Mesodermal cell (in vitro differentiated cells): ENCODE measurements around the gene ZNF526.

Experiments used
- H3K27ac ChIP-seq: 2 replicates; pipeline ENCODE4 v1.7.0; 2013; ENCODE audit warnings: mild to moderate bottlenecking, low read depth, low read length, moderate library complexity; ENCODE audit not compliant: severe bottlenecking
- H3K36me3 ChIP-seq: 2 replicates; pipeline ENCODE4 v1.7.1; 2013; ENCODE audit warnings: mild to moderate bottlenecking, low read length, moderate library complexity; ENCODE audit not compliant: control insufficient read depth, insufficient read depth
- H3K4me1 ChIP-seq: one replicate; pipeline ENCODE4 v1.7.1; 2013; ENCODE audit warnings: mild to moderate bottlenecking, low read length; ENCODE audit not compliant: insufficient read depth, control insufficient read depth, poor library complexity, severe bottlenecking
- H3K4me3 ChIP-seq: 2 replicates; pipeline ENCODE4 v1.7.0; 2013; ENCODE audit warnings: low read length, control low read depth, mild to moderate bottlenecking; ENCODE audit not compliant: insufficient read depth, poor library complexity, severe bottlenecking; ENCODE audit errors: extremely low read depth
- H3K9me3 ChIP-seq: 2 replicates; pipeline ENCODE4 v1.7.1; 2013; ENCODE audit warnings: mild to moderate bottlenecking, low read length, moderate library complexity; ENCODE audit not compliant: control insufficient read depth
- WGBS, 2 experiments: methylation state at CpG; one replicate each; pipeline ENCODE4 v1.1.5; 2013; ENCODE audit warnings: missing lambda C conversion rate in 2 of 2; ENCODE audit not compliant: insufficient coverage in 2 of 2; 5-methylcytosine and 5-hydroxymethylcytosine counted together

Gene ZNF526

GRCh38 chr19:42206871-42207755 is 13.0 kb upstream of the ZNF526 start:
- Histone ChIP-seq H3K9me3 (no peaks in the 10 kb centered on the region), H3K4me3 (no peak overlapping the region), H3K4me1 (peaks cover 10% of the 10 kb centered on the region), H3K27ac (no peak overlapping the region), H3K36me3 (peaks cover 82% of the 10 kb centered on the region)
- 94 to 99% methylated on average over 9 to 12 of the region's 14 CpGs for WGBS, 2 experiments

- peaks cover 10% of the 10 kb centered on the region for H3K4me1 ChIP-seq
- no peak overlapping the region for H3K27ac ChIP-seq
- no peaks in the 10 kb centered on the region for H3K9me3 ChIP-seq
- WGBS, 2 experiments = 86 to 94% methylated on average over 5 of the region's 6 CpGs
- no peak overlapping the region for H3K4me3 ChIP-seq
- H3K36me3 ChIP-seq = peaks cover 83% of the 10 kb centered on the region
Observed at GRCh38 chr19:42207767-42208271, 12.3 kb upstream of the ZNF526 start.

GRCh38 chr19:42208612-42209011 is 11.5 kb upstream of the ZNF526 start:
- H3K27ac ChIP-seq = no peak overlapping the region
- 91 to 98% methylated on average over 7 to 8 of the region's 11 CpGs for WGBS, 2 experiments
- peaks cover 10% of the 10 kb centered on the region for H3K4me1 ChIP-seq
- H3K4me3 ChIP-seq = no peak overlapping the region
- no peaks in the 10 kb centered on the region for H3K9me3 ChIP-seq
- peaks cover 85% of the 10 kb centered on the region for H3K36me3 ChIP-seq

- peaks cover 71% of the 10 kb centered on the region for H3K36me3 ChIP-seq
- no peak overlapping the region for H3K27ac ChIP-seq
- no peaks in the 10 kb centered on the region for H3K9me3 ChIP-seq
- WGBS, 2 experiments = 83 to 100% methylated on average over 1 of the region's 1 CpG
- no peak overlapping the region for H3K4me3 ChIP-seq
- peaks cover 10% of the 10 kb centered on the region for H3K4me1 ChIP-seq
Observed at GRCh38 chr19:42212886-42213285, 7.2 kb upstream of the ZNF526 start.

- Histone ChIP-seq H3K4me3 (no peak overlapping the region), H3K36me3 (peaks cover 50% of the 10 kb centered on the region), H3K27ac (no peak overlapping the region), H3K4me1 (peaks cover 9% of the 10 kb centered on the region), H3K9me3 (no peaks in the 10 kb centered on the region)
- 90 to 97% methylated on average over 9 to 10 of the region's 11 CpGs for WGBS, 2 experiments
Observed at GRCh38 chr19:42214810-42215485, 5.2 kb upstream of the ZNF526 start.

- H3K27ac ChIP-seq = peak overlapping the region; percentile 74
- no peaks in the 10 kb centered on the region for H3K9me3 ChIP-seq
- H3K4me1 ChIP-seq = peaks cover 9% of the 10 kb centered on the region
- peak overlapping the region; percentile 98 for H3K4me3 ChIP-seq
- peaks cover 38% of the 10 kb centered on the region for H3K36me3 ChIP-seq
- whole genome bisulfite sequencing, 2 experiments = 1% methylated on average over 53 to 73 of the region's 79 CpGs
Observed at GRCh38 chr19:42216653-42217519, 3.2 kb upstream of the ZNF526 start.

GRCh38 chr19:42217520-42218437 is 2.3 kb upstream of the ZNF526 start, which contains the start of gene DEDD2:
TSS of gene DEDD2 (minus strand) at chr19:42217677. CDS start at chr19:42217007, 670 bp downstream.
- Histone ChIP-seq H3K9me3 (no peaks in the 10 kb centered on the region), H3K27ac (peak within 1 kb of the TSS; percentile 87), H3K36me3 (peaks cover 39% of the 10 kb centered on the region), H3K4me3 (peak within 1 kb of the TSS; percentile 98), H3K4me1 (peaks cover 9% of the 10 kb centered on the region)
- WGBS, 2 experiments = 23 to 25% methylated on average over 48 to 56 of the region's 57 CpGs

- 3 to 4% methylated on average over 5 to 6 of the region's 6 CpGs for whole genome bisulfite sequencing, 2 experiments
- Histone ChIP-seq H3K9me3 (no peaks in the 10 kb centered on the region), H3K36me3 (peaks cover 34% of the 10 kb centered on the region), H3K27ac (peak overlapping the region; percentile 81), H3K4me1 (peaks cover 9% of the 10 kb centered on the region), H3K4me3 (peak overlapping the region; percentile 89)
Observed at GRCh38 chr19:42220751-42221097, 612 bp downstream of the ZNF526 start.

- WGBS, 2 experiments = 97% methylated on average over 33 to 35 of the region's 37 CpGs
- peaks cover 5% of the 10 kb centered on the region for H3K4me1 ChIP-seq
- H3K36me3 ChIP-seq = peaks cover 74% of the 10 kb centered on the region
- no peak overlapping the region for H3K4me3 ChIP-seq
- no peaks in the 10 kb centered on the region for H3K9me3 ChIP-seq
- no peak overlapping the region for H3K27ac ChIP-seq
Observed at GRCh38 chr19:42224940-42225717, 5.0 kb downstream of the ZNF526 start.
